ENCODE results near the gene PIK3R1.

PIK3R1 gene

DNA sequence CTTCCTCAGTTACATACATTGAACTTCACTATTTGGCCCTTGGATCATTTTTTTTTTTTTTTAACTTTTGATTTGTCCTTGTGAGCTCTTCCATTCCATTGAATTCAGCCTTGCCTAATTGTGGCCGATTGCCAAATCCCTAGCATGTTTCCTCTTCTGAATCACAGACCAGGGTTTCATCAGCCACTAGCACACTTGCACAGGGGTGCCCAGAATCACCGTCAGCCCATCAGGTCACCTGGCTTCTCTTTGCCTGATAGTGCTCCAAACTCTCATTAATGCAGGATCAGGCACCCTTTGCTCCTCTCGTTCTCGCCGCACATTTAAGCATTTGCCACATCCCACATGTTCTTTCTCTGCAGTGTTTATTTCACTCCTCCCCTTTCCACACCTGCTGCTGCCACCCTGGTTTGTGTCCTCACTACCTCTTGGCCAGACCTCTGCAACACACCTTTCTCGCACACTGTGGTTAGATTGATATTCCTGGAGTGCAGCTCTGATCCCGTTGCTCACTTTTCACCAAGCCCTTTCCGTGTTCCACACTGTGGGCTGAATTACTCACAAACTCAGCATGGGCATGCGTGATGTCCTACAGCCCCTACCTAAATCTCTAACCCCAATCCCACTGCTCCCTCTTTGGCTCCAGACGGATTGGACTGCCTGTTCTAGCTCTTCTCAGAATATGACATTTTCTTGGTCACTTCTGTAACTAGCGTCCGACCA is 9.8 kb downstream of the PIK3R1 start:
- peak; percentile 43; the same call in 1 of the 2 replicates for TF ChIP-seq NFIC (IDR thresholded peaks at IDR 0.05)
- TF ChIP-seq FOXM1 (IDR thresholded peaks at IDR 0.05; ENCODE audit: borderline replicate concordance, low read depth), result no peak
- TF ChIP-seq RAD21 (IDR thresholded peaks at IDR 0.05; ENCODE audit: low read depth), result no peak

DNA sequence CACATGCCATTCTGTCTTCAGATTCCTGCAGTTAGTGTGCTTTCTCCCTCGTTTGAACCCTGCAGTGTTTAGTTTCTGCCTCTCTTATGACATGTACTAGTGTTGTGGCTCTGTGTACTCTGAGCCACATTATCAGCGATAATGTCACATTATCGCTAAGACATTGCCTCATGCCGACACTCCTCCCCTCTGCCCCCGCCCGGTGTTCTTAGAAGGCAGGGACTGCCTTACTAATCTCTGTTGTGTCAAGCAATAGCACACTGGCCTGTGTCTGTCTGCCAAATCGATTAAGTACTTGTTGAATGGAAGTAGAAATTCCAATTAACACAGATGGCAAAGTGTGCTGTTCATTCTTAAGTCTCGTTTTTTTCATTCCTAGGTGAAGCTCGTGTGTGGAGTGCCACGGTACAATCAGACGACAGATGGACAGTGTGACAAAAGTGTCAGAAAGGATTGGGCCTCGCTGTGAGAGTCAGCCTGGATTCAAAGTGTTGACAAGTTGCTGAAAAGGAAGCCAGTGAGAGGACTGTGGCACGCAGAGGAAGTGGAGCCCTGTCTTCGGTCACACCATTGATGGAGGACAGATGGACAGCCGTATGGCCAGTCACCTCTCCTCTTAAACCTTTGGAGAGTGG is 10.5 kb downstream of the PIK3R1 start:
- TF ChIP-seq FOXM1 (IDR thresholded peaks at IDR 0.05; ENCODE audit: borderline replicate concordance, low read depth), result no peak
- no peak for TF ChIP-seq ZBTB7A (IDR thresholded peaks at IDR 0.05; ENCODE audit: low read depth)
- TF ChIP-seq, protein P1, sequence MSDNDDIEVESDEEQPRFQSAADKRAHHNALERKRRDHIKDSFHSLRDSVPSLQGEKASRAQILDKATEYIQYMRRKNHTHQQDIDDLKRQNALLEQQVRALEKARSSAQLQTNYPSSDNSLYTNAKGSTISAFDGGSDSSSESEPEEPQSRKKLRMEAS (IDR thresholded peaks at IDR 0.05), result no peak
- TF ChIP-seq, protein P2, sequence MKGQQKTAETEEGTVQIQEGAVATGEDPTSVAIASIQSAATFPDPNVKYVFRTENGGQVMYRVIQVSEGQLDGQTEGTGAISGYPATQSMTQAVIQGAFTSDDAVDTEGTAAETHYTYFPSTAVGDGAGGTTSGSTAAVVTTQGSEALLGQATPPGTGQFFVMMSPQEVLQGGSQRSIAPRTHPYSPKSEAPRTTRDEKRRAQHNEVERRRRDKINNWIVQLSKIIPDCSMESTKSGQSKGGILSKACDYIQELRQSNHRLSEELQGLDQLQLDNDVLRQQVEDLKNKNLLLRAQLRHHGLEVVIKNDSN (IDR thresholded peaks at IDR 0.05), result no peak
- TF ChIP-seq, protein P3, sequence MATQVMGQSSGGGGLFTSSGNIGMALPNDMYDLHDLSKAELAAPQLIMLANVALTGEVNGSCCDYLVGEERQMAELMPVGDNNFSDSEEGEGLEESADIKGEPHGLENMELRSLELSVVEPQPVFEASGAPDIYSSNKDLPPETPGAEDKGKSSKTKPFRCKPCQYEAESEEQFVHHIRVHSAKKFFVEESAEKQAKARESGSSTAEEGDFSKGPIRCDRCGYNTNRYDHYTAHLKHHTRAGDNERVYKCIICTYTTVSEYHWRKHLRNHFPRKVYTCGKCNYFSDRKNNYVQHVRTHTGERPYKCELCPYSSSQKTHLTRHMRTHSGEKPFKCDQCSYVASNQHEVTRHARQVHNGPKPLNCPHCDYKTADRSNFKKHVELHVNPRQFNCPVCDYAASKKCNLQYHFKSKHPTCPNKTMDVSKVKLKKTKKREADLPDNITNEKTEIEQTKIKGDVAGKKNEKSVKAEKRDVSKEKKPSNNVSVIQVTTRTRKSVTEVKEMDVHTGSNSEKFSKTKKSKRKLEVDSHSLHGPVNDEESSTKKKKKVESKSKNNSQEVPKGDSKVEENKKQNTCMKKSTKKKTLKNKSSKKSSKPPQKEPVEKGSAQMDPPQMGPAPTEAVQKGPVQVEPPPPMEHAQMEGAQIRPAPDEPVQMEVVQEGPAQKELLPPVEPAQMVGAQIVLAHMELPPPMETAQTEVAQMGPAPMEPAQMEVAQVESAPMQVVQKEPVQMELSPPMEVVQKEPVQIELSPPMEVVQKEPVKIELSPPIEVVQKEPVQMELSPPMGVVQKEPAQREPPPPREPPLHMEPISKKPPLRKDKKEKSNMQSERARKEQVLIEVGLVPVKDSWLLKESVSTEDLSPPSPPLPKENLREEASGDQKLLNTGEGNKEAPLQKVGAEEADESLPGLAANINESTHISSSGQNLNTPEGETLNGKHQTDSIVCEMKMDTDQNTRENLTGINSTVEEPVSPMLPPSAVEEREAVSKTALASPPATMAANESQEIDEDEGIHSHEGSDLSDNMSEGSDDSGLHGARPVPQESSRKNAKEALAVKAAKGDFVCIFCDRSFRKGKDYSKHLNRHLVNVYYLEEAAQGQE (IDR thresholded peaks at IDR 0.05; ENCODE audit: low read depth), result no peak
- TF ChIP-seq TEAD4 (IDR thresholded peaks at IDR 0.05), result no peak

DNA sequence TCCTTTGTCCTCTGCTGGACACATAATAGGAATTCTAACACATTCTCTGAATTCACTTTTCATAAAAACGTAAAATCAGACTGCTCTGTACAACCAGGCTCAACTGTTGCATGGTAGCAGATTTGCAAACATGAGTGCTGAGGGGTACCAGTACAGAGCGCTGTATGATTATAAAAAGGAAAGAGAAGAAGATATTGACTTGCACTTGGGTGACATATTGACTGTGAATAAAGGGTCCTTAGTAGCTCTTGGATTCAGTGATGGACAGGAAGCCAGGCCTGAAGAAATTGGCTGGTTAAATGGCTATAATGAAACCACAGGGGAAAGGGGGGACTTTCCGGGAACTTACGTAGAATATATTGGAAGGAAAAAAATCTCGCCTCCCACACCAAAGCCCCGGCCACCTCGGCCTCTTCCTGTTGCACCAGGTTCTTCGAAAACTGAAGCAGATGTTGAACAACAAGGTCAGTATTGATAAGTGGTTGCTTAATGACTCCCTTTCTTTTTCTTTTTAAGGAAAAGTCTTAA is 11.1 kb downstream of the PIK3R1 start:
- TF ChIP-seq EGR1 (IDR thresholded peaks at IDR 0.05) (no peak), RAD21 (IDR thresholded peaks at IDR 0.05; ENCODE audit: low read depth) (no peak), TAF1 (IDR thresholded peaks at IDR 0.05; ENCODE audit: low read depth) (no peak), YY1 (IDR thresholded peaks at IDR 0.05; ENCODE audit: low read depth) (no peak), FOXM1 (IDR thresholded peaks at IDR 0.05; ENCODE audit: borderline replicate concordance, low read depth) (no peak), NFIC (IDR thresholded peaks at IDR 0.05) (no peak), EP300 (IDR thresholded peaks at IDR 0.05; ENCODE audit: borderline replicate concordance) (no peak), TEAD4 (IDR thresholded peaks at IDR 0.05) (no peak), ZBTB7A (IDR thresholded peaks at IDR 0.05; ENCODE audit: low read depth) (no peak), CEBPB (IDR thresholded peaks at IDR 0.05) (no peak)
- TF ChIP-seq, protein P1 (IDR thresholded peaks at IDR 0.05), result no peak
- TF ChIP-seq, protein P3 (IDR thresholded peaks at IDR 0.05; ENCODE audit: low read depth), result no peak
- TF ChIP-seq, protein P2 (IDR thresholded peaks at IDR 0.05), result no peak

DNA sequence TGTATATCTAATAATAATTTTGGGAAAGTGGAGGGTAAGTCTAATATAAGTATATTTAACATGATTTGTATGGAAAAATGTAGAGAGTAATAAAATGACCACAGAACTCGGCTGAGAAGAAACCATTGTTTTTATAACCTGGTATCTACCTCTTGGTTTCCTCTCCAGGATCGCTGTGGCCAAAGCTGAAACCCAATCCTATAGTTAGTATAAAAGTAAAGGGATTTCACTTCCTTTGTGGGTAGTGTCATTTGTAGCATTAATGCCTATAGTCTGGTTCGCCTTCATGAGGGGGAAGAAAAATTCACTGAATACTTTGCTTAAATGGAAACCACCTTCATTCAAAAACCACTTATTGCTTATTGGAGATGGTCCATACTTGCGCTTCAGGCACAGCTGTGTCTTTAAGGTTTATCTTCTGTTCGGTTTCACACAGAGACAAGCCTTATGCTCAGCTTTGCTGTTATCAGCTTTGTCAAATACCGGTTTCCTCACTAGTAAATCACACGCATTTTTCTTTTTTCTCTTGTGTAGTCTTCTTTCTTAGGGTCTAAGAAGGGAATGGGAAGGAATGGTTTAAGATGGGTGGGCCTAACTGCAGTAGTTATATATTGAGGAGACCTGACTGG is 12.1 kb downstream of the PIK3R1 start:
- no peak for TF ChIP-seq NFIC (IDR thresholded peaks at IDR 0.05)
- no peak for TF ChIP-seq EP300 (IDR thresholded peaks at IDR 0.05; ENCODE audit: borderline replicate concordance)

DNA sequence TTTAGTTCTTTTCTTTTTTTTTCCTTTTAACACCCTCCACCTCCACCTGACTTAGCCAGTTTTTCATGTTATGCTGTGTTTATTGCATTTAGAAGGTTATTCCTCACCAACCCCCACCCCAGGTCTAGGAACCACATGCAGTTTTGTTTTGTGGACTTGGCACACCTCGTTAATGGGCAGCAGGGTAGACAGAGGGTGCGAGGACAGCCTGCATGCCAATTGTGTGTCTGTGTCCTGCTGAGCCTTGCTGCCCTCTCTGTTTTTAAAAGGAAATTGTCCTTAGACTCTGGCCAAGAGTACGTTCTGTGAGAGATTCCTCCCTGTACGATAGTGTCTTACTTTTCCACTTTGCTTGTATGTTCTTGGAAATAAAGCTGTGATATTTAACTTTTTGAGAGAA is 13.9 kb downstream of the PIK3R1 start:
- no peak for TF ChIP-seq CEBPB (IDR thresholded peaks at IDR 0.05)
- TF ChIP-seq CREB1 (IDR thresholded peaks at IDR 0.05; ENCODE audit: low read depth), result no peak
- no peak for TF ChIP-seq TAF1 (IDR thresholded peaks at IDR 0.05; ENCODE audit: low read depth)
- TF ChIP-seq TCF12 (IDR thresholded peaks at IDR 0.05; ENCODE audit: low read depth), result no peak
- TF ChIP-seq EP300 (IDR thresholded peaks at IDR 0.05; ENCODE audit: borderline replicate concordance), result no peak
- TF ChIP-seq, protein P1 (IDR thresholded peaks at IDR 0.05), result no peak
- TF ChIP-seq, protein P3 (IDR thresholded peaks at IDR 0.05; ENCODE audit: low read depth), result no peak
- no peak for TF ChIP-seq NFIC (IDR thresholded peaks at IDR 0.05)
- no peak for TF ChIP-seq RAD21 (IDR thresholded peaks at IDR 0.05; ENCODE audit: low read depth)
- no peak for TF ChIP-seq EGR1 (IDR thresholded peaks at IDR 0.05)
- no peak for TF ChIP-seq TEAD4 (IDR thresholded peaks at IDR 0.05)
- TF ChIP-seq, protein P2 (IDR thresholded peaks at IDR 0.05), result no peak
